ENCODE measurements around the gene FAM53C.
"Not testable (repeated sequence)": the region's sequence is repeated elsewhere in the genome, so short reads cannot be mapped to it uniquely, and the experiment has no call there.

FAM53C gene

DNA sequence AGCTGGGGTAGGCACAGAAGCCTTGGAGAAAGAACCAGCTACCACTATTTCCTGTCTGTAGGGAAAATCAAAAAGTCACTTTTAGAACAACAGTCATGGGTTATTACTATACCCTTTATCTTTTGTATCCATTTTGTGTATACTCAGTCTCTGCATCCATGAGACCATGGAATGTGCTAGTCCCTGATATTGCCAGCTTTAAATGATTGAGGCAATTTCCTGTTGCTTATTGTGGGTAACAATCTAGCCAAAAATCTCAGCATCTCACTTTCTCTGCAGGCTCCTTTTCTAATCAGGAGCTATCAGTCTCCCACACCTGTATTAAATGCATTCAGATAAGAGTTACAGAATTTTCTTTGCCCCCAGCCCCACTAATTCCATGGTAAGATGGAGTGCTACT is 13.5 kb downstream of the FAM53C start:
- no peak for DNase-seq

DNA sequence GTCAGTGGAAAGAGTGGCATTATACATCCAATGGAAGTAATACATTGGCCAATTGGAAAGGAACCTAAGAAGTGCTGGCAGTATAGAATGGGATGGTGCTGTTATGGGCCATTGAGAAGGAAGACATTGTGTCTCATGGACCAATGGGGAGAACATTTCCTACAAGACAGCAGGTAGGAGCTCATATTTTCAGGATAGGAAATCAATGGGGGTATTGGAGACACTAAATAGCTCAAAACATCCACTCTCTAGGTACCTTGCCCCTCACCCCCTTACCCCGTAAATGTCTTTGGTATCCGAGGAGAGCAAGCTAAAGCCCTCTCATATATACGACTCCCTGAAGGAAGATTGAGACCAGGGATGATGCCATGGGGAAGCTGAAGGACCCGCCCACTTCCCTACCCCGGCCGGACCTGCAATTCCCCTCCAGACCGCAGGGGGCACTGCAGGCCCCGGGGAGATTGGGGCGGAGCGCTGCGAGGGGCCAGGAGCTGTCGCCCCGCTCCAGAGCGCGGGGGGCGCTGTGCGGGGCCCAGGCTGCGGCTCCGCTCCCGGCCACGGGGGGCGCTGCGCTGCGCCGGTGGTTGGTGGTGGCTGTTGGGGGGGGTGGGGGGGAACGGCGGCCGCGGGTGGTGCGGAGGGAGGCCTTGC is 14.1 kb downstream of the FAM53C start, which contains the start of gene KDM3B:
KDM3B (plus strand) TSS at position 615 of the 651 bp plus-strand sequence. CDS start 111 bp downstream, outside the sequence.
- DNase-seq, result peak; percentile 14

DNA sequence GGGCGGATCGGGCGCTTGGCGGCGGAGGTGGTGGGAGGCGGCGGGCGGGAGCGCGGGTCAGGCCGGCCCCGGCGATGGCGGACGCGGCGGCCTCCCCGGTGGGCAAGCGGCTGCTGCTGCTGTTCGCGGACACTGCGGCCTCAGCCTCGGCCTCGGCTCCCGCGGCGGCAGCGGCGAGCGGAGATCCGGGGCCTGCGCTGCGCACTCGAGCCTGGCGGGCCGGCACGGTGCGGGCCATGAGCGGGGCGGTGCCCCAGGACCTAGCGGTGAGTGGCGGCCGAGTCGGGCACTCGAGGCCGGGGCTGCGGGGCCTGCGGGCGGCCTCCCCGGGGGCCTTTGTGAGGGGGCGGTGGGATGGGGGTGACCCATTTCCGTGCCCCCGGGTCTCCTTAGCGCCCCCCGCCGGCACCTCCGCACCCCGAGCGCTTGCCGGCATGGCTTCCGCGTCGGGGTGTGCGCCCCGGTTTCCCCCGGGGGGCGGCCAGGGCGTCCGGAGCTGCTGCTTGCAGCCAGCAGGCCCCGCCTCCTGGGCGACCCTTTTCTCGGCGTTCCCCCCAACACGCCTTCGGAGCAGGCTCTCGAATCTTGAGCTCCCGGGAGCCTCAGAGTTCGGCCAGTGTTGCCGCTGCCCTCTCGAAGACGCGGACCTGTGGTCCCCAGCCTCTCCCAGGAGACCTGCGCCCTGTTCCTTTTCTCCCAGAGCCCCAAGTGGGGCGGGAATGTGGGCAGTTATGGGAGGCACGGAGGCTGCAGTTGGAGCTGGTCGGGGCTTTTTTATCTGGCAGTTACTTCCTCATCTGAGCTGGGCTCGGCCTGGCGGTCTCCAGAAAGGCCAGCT is 14.9 kb downstream of the FAM53C start:
- no peak for DNase-seq

DNA sequence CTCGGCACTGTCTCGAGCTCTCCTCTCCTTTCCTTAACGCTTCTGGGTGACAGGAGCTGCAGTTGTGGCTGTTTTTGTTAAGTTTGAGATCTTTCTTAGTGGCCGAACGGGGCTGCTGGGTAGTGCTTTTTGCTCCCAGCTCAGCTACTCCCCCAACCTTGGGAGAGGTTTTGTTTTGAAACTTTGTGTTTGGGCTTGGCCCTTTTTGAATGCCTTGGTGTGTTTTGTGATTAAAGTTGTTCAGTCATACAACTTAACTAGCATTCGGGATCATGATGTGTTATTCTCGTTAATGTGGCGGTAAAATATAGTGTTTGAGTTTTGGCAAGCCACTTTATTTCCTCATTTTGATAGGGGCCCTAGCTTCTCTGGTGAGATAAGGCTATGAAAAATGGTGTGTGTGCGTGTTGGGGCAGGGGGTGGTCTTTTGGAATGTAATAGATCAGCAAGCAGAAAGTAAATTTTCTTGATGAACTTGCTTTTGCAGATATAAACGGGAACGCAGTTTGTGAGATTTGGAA is 15.6 kb downstream of the FAM53C start:
- DNase-seq, result no peak

DNA sequence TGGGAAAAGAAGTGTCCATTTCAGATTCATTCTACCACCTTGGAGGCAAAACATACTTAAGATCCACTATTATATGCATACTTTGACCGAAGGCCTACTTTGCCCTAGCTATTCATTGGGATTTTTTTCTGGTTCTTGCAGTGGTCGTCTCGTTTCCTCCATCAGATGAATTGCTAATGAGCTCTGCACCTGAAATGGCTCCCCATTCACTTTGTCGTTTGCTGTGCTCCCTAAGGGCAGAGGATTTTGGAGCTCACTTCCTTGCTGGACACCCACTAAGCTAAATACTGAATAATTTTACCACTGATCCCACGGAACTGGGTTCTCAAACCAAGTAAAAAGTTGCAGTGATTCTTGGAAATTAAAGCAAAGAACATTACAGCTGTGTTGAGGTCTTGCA is 16.3 kb downstream of the FAM53C start:
- no peak for DNase-seq

DNA sequence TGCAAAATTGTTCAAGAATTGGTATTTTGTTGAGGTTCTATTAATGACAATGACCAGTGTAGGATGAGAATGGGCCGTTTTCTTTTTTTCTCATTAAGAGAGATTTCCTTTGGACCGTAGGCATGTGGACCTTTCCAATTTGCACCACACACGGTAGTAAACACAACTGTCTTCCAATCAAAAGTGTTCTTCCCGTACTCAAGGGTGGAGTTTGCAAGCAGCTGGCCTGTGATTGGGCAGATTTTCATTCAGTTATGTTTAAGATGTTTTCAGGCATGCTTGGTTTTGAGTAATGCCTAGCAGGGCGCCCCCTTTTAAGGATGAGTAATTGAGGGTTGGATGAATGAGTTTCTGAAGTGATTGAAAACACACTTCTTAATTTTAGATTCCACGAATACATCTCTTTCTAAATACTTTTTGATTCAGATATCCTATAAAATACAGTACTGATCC is 16.9 kb downstream of the FAM53C start:
- no peak for DNase-seq

DNA sequence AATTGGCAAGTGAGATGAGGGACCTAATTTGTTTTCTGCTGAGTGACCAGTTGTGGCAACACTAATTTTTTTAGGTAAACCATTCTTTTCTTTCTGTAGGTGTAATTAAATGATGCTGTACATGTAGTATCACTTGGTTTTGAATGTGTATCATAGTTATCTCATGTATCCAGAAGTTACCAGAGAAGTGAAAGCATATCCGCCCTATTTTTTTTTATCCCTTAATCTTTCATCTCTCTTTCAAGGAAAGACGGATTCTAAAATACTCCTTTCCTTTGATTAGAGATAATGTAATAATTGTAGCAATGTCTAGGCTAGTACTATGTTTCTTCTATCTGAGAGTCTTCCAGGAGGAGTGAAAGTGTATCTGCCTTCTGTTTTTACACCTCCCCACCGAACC is 21.6 kb downstream of the FAM53C start:
- no peak for DNase-seq

DNA sequence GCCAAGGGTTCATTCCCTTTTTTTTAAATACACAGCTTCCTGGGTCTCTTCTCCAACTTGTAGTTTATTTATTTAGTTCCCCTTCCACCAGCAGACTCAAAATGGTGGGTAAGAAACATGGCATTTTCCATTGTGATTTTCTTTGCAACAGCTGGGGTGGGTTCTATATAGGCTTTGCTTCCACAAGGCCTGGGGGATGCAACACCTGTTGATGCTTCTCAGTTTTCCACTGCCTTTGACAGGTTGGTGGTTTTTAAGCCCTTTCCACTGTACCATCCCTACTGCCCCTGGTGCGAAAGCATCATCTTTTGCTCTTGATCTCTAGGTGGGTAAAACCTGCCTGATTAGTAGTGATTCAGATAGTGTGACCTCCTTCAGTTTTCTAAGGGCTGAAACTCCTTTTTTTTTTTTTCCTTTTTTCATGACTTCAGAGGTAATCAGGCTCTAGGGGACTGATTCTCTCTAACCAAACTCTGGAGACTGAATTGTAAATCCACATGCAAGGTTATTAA is 22.9 kb downstream of the FAM53C start:
- DNase-seq, result no peak

DNA sequence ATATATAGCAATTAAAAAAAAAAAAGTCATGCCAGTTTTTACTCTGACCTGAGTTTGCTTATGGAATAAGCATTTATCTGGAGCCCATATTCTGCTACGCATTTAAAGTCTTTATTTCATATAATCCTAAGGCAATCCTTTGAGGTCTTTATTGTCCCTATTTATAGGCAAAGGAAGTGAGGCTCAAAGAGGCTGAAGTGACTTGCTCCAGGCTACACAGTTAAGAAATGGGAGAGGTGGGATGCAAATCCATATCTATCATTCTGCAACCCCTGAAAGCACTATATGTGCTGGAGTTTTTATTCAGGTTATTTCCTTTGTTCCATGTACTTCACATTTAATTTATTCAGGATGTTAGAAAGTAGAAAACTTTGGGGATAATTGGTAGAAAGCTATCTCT is 26.5 kb downstream of the FAM53C start:
- no peak for DNase-seq

DNA sequence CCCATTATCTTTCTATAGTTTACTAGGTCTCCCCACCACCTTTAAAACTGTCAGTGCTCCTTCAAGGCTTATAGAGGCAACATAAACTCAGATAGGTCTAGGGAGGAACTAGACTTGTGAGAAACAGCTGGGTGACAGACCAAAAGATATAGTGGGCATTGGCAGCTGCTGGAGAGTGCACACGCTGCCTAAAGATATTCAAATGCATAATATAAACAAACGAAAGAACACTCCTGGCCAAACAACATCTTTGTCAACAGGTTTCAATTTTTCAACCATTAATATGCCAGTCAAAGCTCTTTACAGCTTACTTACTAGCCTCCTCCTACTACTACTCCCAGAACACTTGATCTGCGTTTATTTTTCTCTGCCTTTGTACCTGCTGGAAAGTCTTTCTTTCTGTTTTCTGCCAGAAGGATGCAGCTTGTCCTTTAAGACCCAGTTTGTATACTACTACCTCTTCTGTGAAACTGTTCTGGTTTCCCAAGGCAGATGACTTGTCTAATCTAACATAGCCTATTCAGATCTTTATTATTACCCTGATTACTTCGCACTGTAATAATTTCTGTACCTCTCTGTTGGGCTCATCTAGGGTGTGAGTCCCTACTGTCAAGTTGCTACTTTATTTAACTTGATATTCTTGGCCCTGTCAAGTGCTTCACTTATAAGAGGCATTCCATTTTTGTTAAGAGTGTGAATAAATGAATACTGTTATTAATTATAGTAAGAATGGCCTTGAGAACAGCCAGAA is 28.7 kb downstream of the FAM53C start:
- no peak for DNase-seq

DNA sequence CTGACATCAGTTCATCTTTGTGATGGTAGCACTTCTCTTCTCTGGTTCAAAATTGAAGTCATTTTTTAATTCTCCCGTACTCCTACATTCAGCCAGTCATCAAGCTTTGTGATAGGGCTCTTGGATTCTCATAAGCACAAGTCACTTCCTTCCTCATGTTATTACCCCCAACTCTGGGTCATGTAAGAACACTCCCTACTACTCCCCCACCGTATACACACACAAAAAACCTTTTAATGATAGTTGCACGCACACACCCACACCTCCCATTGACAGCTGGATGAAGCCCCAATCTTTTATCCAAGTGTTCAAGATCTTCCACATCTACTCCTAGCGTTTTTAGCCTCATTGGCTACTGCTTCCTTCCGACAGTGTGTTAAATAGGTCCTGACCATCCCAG is 31.2 kb downstream of the FAM53C start:
- DNase-seq, result no peak

DNA sequence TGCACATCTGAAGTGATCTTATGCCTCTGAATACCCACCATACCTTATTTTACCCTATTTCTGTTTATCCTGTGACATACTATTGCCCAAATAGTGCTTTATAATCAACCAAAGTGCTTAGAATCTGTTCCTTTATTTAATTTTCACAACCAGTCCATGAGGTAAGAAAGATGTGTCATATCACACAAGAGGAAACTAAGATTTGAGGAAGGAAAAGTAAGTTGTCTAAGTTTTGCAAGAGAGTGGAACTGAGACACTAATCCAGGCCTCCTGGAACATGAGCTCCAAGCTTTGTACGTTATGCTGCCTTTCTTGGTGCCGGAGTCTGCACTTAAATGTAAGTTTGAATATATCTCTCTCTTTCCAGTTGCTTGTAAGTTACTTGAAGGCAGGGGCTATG is 31.6 kb downstream of the FAM53C start:
- DNase-seq, result no peak

DNA sequence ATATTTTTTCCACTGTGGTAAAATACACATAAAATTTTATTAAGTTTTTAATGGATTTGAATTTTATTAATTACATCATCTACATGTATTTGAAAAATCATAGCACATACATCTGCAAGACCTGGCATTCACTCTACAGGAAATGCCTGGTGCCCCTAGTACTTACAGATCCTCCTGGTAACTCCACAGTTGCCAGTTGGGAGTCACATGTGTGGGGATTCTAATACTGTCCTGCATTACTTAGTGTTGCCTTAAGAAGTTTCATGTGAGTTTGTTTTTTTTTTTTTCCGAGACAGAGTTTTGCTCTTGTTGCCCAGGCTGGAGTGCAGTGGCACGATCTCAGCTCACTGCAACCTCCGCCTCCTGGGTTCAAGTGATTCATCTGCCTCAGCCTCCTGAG is 32.5 kb downstream of the FAM53C start:
- no peak for DNase-seq

DNA sequence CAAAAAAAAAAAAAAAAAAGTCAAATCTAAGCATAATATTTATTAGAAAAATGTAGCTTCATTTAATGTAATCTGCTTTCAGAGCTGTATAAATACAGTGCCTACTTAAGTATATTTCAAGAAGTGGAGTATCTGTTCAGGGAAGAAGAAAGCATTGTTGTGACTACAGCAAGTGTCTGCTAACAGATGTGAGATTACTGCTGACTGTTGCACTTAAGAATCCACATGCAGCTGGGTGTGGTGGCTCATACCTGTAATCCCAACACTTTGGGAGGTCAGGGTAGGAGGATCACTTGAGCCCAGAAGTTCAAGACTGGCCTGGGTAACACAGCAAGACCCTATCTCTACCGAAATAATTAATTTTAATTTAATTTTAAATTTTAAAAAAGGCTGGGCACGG is 33.4 kb downstream of the FAM53C start:
- DNase-seq, result no peak

DNA sequence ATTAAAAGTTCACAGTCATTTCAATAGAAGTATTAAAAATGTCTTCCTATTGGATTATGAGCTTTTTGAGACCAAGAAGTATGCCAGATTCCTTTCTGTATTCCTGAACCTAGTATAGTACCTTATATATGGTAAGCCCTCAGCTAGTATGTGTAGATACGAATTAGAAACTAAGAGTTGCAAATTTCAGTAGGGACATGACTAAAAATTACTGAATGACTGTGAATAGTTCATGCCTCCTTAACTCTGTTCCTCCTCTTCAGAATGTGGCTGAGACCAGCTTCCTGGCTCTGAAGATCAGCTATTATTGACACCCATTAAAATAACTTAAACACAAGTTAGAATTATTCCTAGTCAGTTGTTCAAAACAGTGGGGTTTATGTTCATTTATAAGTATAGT is 34.2 kb downstream of the FAM53C start:
- DNase-seq, result no peak

DNA sequence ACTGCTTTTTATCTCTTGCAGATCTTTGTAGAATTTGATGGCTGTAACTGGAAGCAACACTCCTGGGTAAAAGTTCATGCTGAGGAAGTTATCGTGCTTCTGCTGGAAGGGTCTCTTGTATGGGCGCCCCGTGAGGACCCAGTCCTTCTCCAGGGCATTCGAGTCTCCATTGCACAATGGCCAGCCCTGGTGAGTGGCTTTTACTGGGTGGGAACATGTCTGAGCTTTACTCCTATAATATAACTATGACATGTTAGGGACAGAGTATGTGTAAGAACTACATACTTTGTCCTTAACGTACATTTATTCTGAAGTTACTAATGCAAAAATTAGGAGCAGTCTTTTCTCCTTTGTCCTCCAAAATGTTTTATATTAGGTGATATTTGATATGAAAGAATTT is 34.6 kb downstream of the FAM53C start:
- no peak for DNase-seq

DNA sequence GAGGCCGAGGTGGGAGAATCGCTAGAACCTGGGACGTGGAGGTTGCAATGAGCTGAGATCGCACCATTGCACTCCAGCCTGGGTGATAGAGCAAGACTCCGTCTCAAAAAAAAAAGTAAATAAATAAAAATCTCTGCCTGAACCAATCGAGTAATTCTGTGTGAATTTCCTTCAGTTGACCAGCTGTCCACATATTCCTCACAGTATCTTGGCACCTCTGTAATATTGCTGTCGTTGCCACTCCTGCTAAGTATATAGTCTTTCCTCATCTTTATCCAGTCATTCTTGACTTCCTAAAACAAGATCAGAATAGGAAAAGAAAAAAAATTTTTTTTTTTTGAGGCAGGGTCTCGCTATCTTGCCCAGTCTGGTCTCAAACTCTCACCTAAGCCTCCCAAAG is 44.3 kb downstream of the FAM53C start:
- no peak for DNase-seq

DNA sequence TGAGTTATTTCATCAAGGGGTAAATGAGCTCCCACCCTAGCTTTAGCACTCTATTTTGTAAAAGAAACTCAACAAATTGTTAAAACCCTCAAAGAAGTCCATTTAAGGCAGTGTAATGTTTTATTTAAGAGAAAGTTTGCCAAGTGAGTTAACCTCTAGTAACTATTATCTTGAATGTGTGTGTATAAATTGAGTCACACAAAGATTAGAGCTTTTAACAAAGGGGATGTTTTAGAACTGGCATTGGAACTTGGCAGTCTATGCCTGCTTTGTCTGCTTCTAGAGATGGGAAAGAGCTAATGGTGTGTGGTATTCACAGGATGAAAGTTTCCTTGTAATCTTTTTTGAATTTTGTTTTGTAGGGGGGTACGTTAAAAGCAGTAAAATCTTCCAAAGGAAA is 47.6 kb downstream of the FAM53C start:
- DNase-seq, result no peak

DNA sequence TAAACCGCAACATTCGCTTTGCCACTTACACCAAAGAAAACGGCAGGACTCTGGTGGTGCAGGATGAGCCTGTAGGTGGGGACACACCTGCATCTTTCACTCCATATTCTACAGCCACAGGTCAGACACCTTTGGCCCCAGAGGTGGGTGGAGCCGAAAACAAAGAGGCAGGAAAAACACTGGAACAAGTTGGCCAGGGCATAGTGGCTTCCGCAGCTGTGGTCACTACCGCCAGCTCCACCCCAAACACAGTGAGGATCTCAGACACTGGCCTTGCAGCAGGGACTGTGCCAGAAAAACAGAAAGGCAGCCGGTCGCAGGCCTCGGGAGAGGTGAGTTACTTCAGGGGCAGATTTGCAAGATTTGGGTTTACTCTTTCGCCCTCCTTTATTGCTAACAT is 48.2 kb downstream of the FAM53C start:
- no peak for DNase-seq

DNA sequence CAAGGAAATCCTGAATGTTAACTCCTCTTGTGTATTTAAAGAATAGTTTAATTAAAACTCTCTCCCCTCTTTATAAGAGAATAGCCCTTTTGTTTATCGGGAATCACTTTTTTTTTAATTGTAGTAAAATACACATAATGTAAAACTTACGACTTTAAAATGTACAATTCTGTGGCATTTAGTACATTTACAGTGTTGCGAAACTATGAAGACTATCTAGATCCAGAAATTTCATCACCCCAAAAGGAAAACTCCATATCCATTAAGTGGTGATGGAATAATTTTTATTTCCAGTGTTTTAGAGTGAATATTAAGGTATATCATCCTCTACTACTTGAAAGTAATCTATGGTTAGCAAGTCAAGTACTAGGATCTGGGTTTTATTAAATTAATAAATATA is 51.3 kb downstream of the FAM53C start:
- DNase-seq, result no peak

DNA sequence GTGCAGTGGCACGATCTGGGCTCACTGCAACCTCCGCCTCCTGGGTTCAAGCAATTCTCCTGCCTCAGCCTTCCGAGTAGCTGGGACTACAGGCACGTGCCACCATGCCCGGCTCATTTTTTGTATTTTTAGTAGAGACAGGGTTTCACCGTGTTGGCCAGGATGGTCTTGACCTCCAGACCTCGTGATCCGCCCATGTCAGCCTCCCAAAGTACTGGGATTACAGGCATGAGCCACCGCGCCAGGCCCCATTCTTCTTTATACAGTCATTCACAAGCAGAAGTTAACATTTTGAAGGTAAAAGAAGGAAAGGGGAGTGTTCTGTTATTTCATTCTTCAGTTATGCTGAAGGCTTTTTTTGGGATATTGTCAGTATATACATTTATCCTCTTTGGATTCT is 51.8 kb downstream of the FAM53C start:
- DNase-seq, result not testable (repeated sequence)

DNA sequence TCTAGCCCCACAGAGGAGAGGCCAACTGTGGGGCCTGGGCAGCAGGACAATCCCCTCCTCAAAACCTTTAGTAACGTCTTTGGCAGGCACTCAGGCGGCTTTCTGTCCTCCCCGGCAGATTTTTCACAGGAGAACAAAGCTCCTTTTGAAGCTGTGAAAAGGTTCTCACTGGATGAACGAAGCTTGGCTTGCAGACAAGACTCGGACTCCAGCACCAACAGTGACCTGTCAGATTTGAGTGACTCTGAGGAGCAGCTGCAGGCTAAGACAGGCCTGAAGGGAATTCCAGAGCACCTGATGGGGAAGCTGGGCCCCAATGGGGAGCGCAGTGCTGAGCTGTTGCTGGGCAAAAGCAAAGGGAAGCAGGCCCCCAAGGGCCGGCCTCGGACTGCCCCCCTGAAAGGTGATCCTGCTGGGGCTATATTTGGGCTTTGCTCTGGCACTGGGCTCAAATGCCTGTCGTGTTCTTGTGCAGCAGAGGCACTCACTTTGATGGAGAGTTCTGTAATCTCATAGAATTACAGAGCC is 53.9 kb downstream of the FAM53C start:
- DNase-seq, result no peak

Data from NCI-H187 treated with DMSO at 0.1 percent for 48 hours (cell line).